K562 (cell line): ENCODE results near the gene REC8. TPM values are rescaled to one million over a fixed set of nuclear protein-coding genes. Genes with fewer than 3 reads are reported as not detected.

Experiments used
- EP300 ChIP-seq: IDR thresholded peaks from 2 replicates; pipeline ENCODE4 v1.6.1; 2012; ENCODE audit warnings: low read length, improper control_type of control experiment
- NR2C2 ChIP-seq, 2 experiments: fragments of 200-800 bp in 1 of 2; sonication (Bioruptor generic) in 1 of 2; sonication (generic) in 1 of 2; formaldehyde crosslinking in 1 of 2; IDR thresholded peaks; 2 replicates each; pipeline versions ENCODE4 v1.6.1 to v1.8.0; 2016 to 2022; ENCODE audit warnings: mild to moderate bottlenecking in 1 of 2, missing compliant biosample characterization in 1 of 2, missing genetic modification characterization in 1 of 2, missing genetic modification reagents in 1 of 2
- PCBP2 ChIP-seq: fragments of 200-400 bp; formaldehyde crosslinking; IDR thresholded peaks from 2 replicates; pipeline ENCODE4 v1.6.1; 2018; ENCODE audit warnings: low read length, low read depth, mild to moderate bottlenecking, moderate library complexity; ENCODE audit not compliant: poor library complexity, severe bottlenecking
- POLR2G ChIP-seq: fragments of 200-400 bp; formaldehyde crosslinking; IDR thresholded peaks from 2 replicates; pipeline ENCODE4 v1.6.1; 2017; ENCODE audit warnings: low read depth, mild to moderate bottlenecking, antibody characterized with exemption, low read length, moderate library complexity
- SMAD2 ChIP-seq: fragments of 150-350 bp; IDR thresholded peaks from 2 replicates; pipeline ENCODE4 v1.6.1; 2014; ENCODE audit warnings: low read depth, mild to moderate bottlenecking, low read length
- SMARCA4 ChIP-seq: fragments of 450-650 bp; IDR thresholded peaks from 2 replicates; pipeline ENCODE4 v1.6.1; 2016
- SMARCC2 ChIP-seq: fragments of 450-650 bp; IDR thresholded peaks from 2 replicates; pipeline ENCODE4 v1.6.1; 2017; ENCODE audit warnings: antibody characterized with exemption, moderate library complexity, mild to moderate bottlenecking, low read depth
- STAT5A ChIP-seq: IDR thresholded peaks from 2 replicates; pipeline ENCODE4 v1.6.1; 2012; ENCODE audit warnings: low read length, inconsistent platforms, borderline replicate concordance
- TCF7L2 ChIP-seq: fragments of 150-350 bp; IDR thresholded peaks from 2 replicates; pipeline ENCODE4 v1.6.1; 2016; ENCODE audit warnings: low read depth, mild to moderate bottlenecking, low read length, moderate library complexity
- XRCC4 ChIP-seq: IDR thresholded peaks from one replicate; pipeline ENCODE4 v1.6.1; 2011; ENCODE audit not compliant: insufficient read depth, insufficient read length; ENCODE audit errors: extremely low read depth
- ZBTB7A ChIP-seq: IDR thresholded peaks from 2 replicates; pipeline ENCODE4 v1.6.1; 2011; ENCODE audit warnings: low read depth, mild to moderate bottlenecking, low read length, moderate library complexity, borderline replicate concordance; ENCODE audit not compliant: control insufficient read depth
- ZC3H8 ChIP-seq: fragments of 450-650 bp; IDR thresholded peaks from 2 replicates; pipeline ENCODE4 v1.6.1; 2017
- ZFP30 ChIP-seq: fragments of 250-450 bp; sonication (Bioruptor Pico); IDR thresholded peaks from 2 replicates; pipeline ENCODE4 v1.8.0; 2022; ENCODE audit warnings: moderate library complexity, mild to moderate bottlenecking, inconsistent platforms, borderline replicate concordance
- ZNF143 ChIP-seq: sonication (generic); formaldehyde crosslinking; IDR thresholded peaks from 2 replicates; pipeline ENCODE4 v1.9.0; 2022; ENCODE audit warnings: mild to moderate bottlenecking, missing genetic modification reagents
- ZNF696 ChIP-seq: fragments of 250-450 bp; sonication (Bioruptor Pico); conservative IDR thresholded peaks from 2 replicates; pipeline ENCODE4 v1.4.0; 2020; ENCODE audit warnings: mild to moderate bottlenecking, moderate library complexity
- polyA plus RNA-seq, 8 experiments: library from polyadenylated mRNA; depleted of rRNA in 4 of 8; stranded (reverse) in 5 of 8; unstranded in 3 of 8; fragments of >200 nt; fragmentation: Nextera tagmentation in 2 of 8; fragmentation: Illumina TruSeq in 1 of 8; extraction: Ambion mirVana in 2 of 8; extraction: Trizol in 1 of 8; gene quantifications; 2 replicates each; pipeline versions ENCODE4 v1.2.1 to v1.2.3, GENCODE V29; 2011 to 2014; ENCODE audit warnings: inconsistent platforms in 1 of 8, missing spikeins in 1 of 8
- total RNA-seq, 7 experiments: library from RNA; depleted of rRNA in 6 of 7; stranded (reverse); fragments of >200 nt in 6 of 7; fragmentation: Illumina TruSeq in 2 of 7; extraction: Trizol in 2 of 7; gene quantifications; 2 replicates each; pipeline versions ENCODE4 v1.2.1 to v1.2.3, GENCODE V29; 2011 to 2021; ENCODE audit warnings: low replicate concordance in 1 of 7
- TF ChIP-seq, protein P1 (sequence below): fragments of 450-650 bp; IDR thresholded peaks from 2 replicates; pipeline ENCODE4 v1.6.1; 2016; ENCODE audit warnings: missing biosample characterization, missing genetic modification characterization
- TF ChIP-seq, protein P2 (sequence below), 2 experiments: fragments of 200-800 bp in 1 of 2; sonication (Bioruptor generic) in 1 of 2; sonication (generic) in 1 of 2; formaldehyde crosslinking in 1 of 2; IDR thresholded peaks in 1 of 2; conservative IDR thresholded peaks in 1 of 2; 2 replicates each; pipeline versions ENCODE4 v1.5.0 to v1.6.1; 2016 to 2020; ENCODE audit warnings: missing compliant biosample characterization in 1 of 2, missing genetic modification characterization in 1 of 2, missing genetic modification reagents in 1 of 2
- TF ChIP-seq, protein P3 (sequence below), 2 experiments: fragments of 450-650 bp; IDR thresholded peaks; 2 replicates each; pipeline ENCODE4 v1.6.1; 2016
- TF ChIP-seq, protein P4 (sequence below), 3 experiments: IDR thresholded peaks in 2 of 3; conservative IDR thresholded peaks in 1 of 3; 2 replicates each; pipeline ENCODE4 v1.5.1; 2011 to 2012; ENCODE audit warnings: low read length in 3 of 3, mild to moderate bottlenecking in 3 of 3, control low read depth in 2 of 3, improper control_type of control experiment in 1 of 3, inconsistent platforms in 1 of 3, low read depth in 1 of 3, mixed read lengths in 1 of 3, moderate library complexity in 1 of 3; ENCODE audit not compliant: insufficient read depth in 2 of 3
- TF ChIP-seq, protein P5 (sequence below): sonication (generic); IDR thresholded peaks from 2 replicates; pipeline ENCODE4 v1.6.1; 2016

The REC8 gene
- total and polyA plus RNA-seq, 9 of the 15 experiments (the other 6 are each of a cell fraction or from before 2014, with no cell fraction given): 0.11 to 2.5 (median 0.85) TPM

DNA sequence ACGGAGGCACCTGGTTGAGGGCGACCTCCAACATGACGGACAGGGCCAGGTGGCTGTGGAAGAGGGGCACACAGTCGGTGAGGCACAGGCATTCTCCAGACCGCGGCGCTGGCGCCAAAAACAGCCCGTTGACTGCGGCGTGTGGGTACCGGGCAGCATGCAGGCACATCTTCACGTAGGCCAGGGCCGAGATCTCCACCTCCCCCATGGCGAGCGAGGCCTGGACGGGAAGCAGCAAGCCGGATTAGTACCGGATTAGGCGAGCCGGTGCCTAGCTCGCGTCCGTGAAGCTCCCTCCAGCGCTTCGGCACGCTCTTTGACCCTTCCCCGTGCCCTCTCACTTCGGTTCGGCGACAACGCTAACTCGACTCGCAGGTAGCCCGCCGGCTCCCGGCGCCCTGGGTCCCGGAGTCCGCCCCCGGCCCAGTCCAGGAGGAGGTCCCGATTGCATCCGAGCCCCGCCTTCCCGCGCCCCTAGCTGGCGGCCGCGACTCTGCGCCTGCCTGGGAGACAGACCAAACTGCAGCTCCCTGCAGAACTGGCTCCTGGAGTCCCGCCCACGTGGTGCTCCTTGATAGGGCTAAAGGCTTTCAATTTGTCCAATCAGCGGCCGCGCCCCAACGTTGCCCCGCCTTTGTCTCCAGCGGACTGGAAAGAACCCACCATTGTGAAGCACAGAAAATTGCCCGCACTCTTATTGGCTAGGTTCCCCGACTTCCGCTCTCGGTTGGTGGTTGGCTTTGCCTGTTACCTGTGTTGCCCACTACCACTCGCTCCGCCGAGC is 30.6 kb upstream of the REC8 start, which contains the start of gene EMC9 (continued):
- TF ChIP-seq, protein P1, sequence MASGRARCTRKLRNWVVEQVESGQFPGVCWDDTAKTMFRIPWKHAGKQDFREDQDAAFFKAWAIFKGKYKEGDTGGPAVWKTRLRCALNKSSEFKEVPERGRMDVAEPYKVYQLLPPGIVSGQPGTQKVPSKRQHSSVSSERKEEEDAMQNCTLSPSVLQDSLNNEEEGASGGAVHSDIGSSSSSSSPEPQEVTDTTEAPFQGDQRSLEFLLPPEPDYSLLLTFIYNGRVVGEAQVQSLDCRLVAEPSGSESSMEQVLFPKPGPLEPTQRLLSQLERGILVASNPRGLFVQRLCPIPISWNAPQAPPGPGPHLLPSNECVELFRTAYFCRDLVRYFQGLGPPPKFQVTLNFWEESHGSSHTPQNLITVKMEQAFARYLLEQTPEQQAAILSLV (tag): no peak
- TF ChIP-seq, protein P2, sequence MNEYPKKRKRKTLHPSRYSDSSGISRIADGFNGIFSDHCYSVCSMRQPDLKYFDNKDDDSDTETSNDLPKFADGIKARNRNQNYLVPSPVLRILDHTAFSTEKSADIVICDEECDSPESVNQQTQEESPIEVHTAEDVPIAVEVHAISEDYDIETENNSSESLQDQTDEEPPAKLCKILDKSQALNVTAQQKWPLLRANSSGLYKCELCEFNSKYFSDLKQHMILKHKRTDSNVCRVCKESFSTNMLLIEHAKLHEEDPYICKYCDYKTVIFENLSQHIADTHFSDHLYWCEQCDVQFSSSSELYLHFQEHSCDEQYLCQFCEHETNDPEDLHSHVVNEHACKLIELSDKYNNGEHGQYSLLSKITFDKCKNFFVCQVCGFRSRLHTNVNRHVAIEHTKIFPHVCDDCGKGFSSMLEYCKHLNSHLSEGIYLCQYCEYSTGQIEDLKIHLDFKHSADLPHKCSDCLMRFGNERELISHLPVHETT (CRISPR knock-in tag; conservative IDR thresholded peaks at IDR 0.05 in 1 of 2, IDR thresholded peaks at IDR 0.05 in 1 of 2): no peak
- TF ChIP-seq SMAD2: no peak
- no peak for TF ChIP-seq ZC3H8
- no peak for TF ChIP-seq STAT5A
- TF ChIP-seq, protein P3, sequence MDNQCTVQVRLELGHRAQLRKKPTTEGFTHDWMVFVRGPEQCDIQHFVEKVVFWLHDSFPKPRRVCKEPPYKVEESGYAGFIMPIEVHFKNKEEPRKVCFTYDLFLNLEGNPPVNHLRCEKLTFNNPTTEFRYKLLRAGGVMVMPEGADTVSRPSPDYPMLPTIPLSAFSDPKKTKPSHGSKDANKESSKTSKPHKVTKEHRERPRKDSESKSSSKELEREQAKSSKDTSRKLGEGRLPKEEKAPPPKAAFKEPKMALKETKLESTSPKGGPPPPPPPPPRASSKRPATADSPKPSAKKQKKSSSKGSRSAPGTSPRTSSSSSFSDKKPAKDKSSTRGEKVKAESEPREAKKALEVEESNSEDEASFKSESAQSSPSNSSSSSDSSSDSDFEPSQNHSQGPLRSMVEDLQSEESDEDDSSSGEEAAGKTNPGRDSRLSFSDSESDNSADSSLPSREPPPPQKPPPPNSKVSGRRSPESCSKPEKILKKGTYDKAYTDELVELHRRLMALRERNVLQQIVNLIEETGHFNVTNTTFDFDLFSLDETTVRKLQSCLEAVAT (IDR thresholded peaks at IDR 0.05): peak in 1 of 2 experiments; percentile 98; a peak in 2 of 4 replicates
- TF ChIP-seq PCBP2: no peak
- TF ChIP-seq ZFP30 (CRISPR knock-in tag): no peak
- TF ChIP-seq, protein P4, sequence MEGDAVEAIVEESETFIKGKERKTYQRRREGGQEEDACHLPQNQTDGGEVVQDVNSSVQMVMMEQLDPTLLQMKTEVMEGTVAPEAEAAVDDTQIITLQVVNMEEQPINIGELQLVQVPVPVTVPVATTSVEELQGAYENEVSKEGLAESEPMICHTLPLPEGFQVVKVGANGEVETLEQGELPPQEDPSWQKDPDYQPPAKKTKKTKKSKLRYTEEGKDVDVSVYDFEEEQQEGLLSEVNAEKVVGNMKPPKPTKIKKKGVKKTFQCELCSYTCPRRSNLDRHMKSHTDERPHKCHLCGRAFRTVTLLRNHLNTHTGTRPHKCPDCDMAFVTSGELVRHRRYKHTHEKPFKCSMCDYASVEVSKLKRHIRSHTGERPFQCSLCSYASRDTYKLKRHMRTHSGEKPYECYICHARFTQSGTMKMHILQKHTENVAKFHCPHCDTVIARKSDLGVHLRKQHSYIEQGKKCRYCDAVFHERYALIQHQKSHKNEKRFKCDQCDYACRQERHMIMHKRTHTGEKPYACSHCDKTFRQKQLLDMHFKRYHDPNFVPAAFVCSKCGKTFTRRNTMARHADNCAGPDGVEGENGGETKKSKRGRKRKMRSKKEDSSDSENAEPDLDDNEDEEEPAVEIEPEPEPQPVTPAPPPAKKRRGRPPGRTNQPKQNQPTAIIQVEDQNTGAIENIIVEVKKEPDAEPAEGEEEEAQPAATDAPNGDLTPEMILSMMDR (IDR thresholded peaks at IDR 0.05 in 2 of 3, conservative IDR thresholded peaks at IDR 0.05 in 1 of 3; ENCODE audit: insufficient read depth in 2 of 3, low read depth in 1 of 3, low read length in 3 of 3): peak in 2 of 3 experiments; percentile 32 to 35; a peak in 2 of 6 replicates
- TF ChIP-seq ZNF696: no peak
- TF ChIP-seq EP300: no peak
- TF ChIP-seq ZBTB7A: peak; percentile 66; the same call in 1 of the 2 replicates
- 0 out of 2 replicates have a peak, but pooled peaks have one; percentile 10 for TF ChIP-seq SMARCA4
- no peak for TF ChIP-seq SMARCC2
- TF ChIP-seq, protein P5, sequence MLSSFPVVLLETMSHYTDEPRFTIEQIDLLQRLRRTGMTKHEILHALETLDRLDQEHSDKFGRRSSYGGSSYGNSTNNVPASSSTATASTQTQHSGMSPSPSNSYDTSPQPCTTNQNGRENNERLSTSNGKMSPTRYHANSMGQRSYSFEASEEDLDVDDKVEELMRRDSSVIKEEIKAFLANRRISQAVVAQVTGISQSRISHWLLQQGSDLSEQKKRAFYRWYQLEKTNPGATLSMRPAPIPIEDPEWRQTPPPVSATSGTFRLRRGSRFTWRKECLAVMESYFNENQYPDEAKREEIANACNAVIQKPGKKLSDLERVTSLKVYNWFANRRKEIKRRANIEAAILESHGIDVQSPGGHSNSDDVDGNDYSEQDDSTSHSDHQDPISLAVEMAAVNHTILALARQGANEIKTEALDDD: no peak
- no peak for TF ChIP-seq TCF7L2
- no peak for TF ChIP-seq NR2C2 (CRISPR knock-in tag; IDR thresholded peaks at IDR 0.05)
- TF ChIP-seq NR2C2 (tag; IDR thresholded peaks at IDR 0.05): peak; percentile 76
- no peak for TF ChIP-seq XRCC4
- no peak for TF ChIP-seq ZNF143 (CRISPR knock-in tag)
- peak; percentile 93 for TF ChIP-seq POLR2G
